Measurements from ENCODE around the gene KARS1.

Gene KARS1

GRCh38 chr16:75660726-75661302 lies 13.3 kb upstream of the KARS1 start:
- TF ChIP-seq ZFX (IDR thresholded peaks at IDR 0.05) (no peak), CTCF (conservative IDR thresholded peaks at IDR 0.05) (no peak)
- no peak overlapping the region for H3K27ac ChIP-seq

GRCh38 chr16:75660321-75660720 lies 12.9 kb upstream of the KARS1 start:
- no peak overlapping the region for H3K27ac ChIP-seq
- no peak for TF ChIP-seq CTCF (conservative IDR thresholded peaks at IDR 0.05)
- no peak for TF ChIP-seq ZFX (IDR thresholded peaks at IDR 0.05)

GRCh38 chr16:75658175-75658574 lies 10.7 kb upstream of the KARS1 start:
- no peak overlapping the region for H3K27ac ChIP-seq
- TF ChIP-seq CTCF (conservative IDR thresholded peaks at IDR 0.05) (no peak), ZFX (IDR thresholded peaks at IDR 0.05) (no peak)

- H3K27ac ChIP-seq = no peak overlapping the region
- no peak for TF ChIP-seq ZFX (IDR thresholded peaks at IDR 0.05)
- no peak for TF ChIP-seq CTCF (conservative IDR thresholded peaks at IDR 0.05)
These were observed 6.5 kb upstream of the KARS1 start for GRCh38 chr16:75653922-75654321.

- TF ChIP-seq ZFX (IDR thresholded peaks at IDR 0.05) (peak; percentile 63), CTCF (conservative IDR thresholded peaks at IDR 0.05) (no peak)
These were observed 1.0 kb upstream of the KARS1 start for GRCh38 chr16:75648265-75649076.

GRCh38 chr16:75647112-75647491 lies 363 bp downstream of the KARS1 start:
- TF ChIP-seq CTCF (conservative IDR thresholded peaks at IDR 0.05) (no peak), ZFX (IDR thresholded peaks at IDR 0.05) (no peak)
- H3K27ac ChIP-seq = peak overlapping the region; percentile 96

More at GRCh38 chr16:75648265-75649076, 1.0 kb upstream of the KARS1 start:
- H3K27ac ChIP-seq = peak overlapping the region; percentile 96

GRCh38 chr16:75644240-75645012 lies 3.0 kb downstream of the KARS1 start:
- H3K27ac ChIP-seq = no peak overlapping the region
- TF ChIP-seq CTCF (conservative IDR thresholded peaks at IDR 0.05) = peak; percentile 32
- no peak for TF ChIP-seq ZFX (IDR thresholded peaks at IDR 0.05)
